Measurements from ENCODE around the gene LMX1A. TPM values are rescaled to one million over a fixed set of nuclear protein-coding genes. Genes with fewer than 3 reads are reported as not detected.

LMX1A gene
- total and polyA plus RNA-seq, 12 donors, result 0.08 TPM; not detected in 11

- Histone ChIP-seq H3K4me1 (replicated peaks in 1 of 2) (no peaks in the 10 kb centered on the region), H3K27me3 (no peaks in the 10 kb centered on the region), H3K4me3 (no peak overlapping the region), H3K9me3 (replicated peaks in 1 of 3) (no peaks in the 10 kb centered on the region), H3K27ac (no peak overlapping the region), H3K36me3 (replicated peaks in 1 of 2) (no peaks in the 10 kb centered on the region)
- intact Hi-C loops (cut with DNase I), result no loop called here
- DNase-seq, result no peak
- TF ChIP-seq CTCF (IDR thresholded peaks at IDR 0.05) (no peak), POLR2A (IDR thresholded peaks at IDR 0.05) (no peak)
- WGBS, 4 donors, result 73 to 77% (median 77%) methylated on average over 3 of the region's 3 CpGs
Measured at GRCh38 chr1:165169729-165170128, 186.8 kb downstream of the LMX1A start.

GRCh38 chr1:165169028-165169427, 187.5 kb downstream of the LMX1A start:
- intact Hi-C loops (cut with DNase I), result no loop called here
- Histone ChIP-seq H3K36me3 (replicated peaks in 1 of 2) (no peaks in the 10 kb centered on the region), H3K9me3 (replicated peaks in 1 of 3) (no peaks in the 10 kb centered on the region), H3K27me3 (no peaks in the 10 kb centered on the region), H3K4me1 (replicated peaks in 1 of 2) (no peaks in the 10 kb centered on the region), H3K27ac (no peak overlapping the region), H3K4me3 (no peak overlapping the region)
- TF ChIP-seq POLR2A (IDR thresholded peaks at IDR 0.05), result no peak
- TF ChIP-seq CTCF (IDR thresholded peaks at IDR 0.05), result no peak
- DNase-seq, result no peak
- 38 to 60% (median 38%) methylated on average over 1 of the region's 1 CpG for WGBS, 4 donors

DNA sequence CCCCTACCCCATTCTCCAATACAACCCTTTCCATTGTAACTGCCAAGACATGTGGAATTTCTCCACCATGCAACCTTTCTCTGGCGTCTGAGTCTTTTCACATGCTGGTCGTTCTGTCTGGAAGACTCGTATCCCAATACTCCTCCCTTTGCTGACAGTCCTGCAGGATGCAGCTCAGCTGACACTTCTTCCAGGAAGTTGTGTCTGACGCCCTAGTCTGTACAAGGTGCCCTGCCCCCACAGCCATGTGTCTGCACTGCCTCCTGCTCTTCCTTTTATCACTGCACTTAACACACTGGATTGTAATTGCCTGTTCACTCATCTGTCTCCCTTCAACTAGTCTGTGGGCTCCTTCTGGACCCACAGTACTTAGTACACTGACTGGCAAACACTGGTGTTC, 188.0 kb downstream of the LMX1A start:
- H3K9me3 ChIP-seq (replicated peaks in 1 of 3), result no peaks in the 10 kb centered on the region
- intact Hi-C loops (cut with DNase I), result no loop called here
- H3K27me3 ChIP-seq, result no peaks in the 10 kb centered on the region
- H3K27ac ChIP-seq, result no peak overlapping the region
- DNase-seq, result no peak
- H3K4me1 ChIP-seq (replicated peaks in 1 of 2), result no peaks in the 10 kb centered on the region
- no peak for TF ChIP-seq CTCF (IDR thresholded peaks at IDR 0.05)
- H3K36me3 ChIP-seq (replicated peaks in 1 of 2), result no peaks in the 10 kb centered on the region
- H3K4me3 ChIP-seq, result no peak overlapping the region
- WGBS, 4 donors, result 37 to 62% (median 44%) methylated on average over 4 of the region's 4 CpGs

- TF ChIP-seq POLR2A (IDR thresholded peaks at IDR 0.05), result no peak
- TF ChIP-seq CTCF (IDR thresholded peaks at IDR 0.05), result no peak
- no peak overlapping the region for H3K4me3 ChIP-seq
- H3K4me1 ChIP-seq (replicated peaks in 1 of 2), result no peaks in the 10 kb centered on the region
- H3K9me3 ChIP-seq (replicated peaks in 1 of 3), result no peaks in the 10 kb centered on the region
- no peak overlapping the region for H3K27ac ChIP-seq
- no peaks in the 10 kb centered on the region for H3K27me3 ChIP-seq
- 48 to 55% (median 51%) methylated on average over 11 of the region's 11 CpGs for WGBS, 4 donors
- intact Hi-C loops (cut with DNase I), result no loop called here
- DNase-seq, result peak in 3 of 7 donors; percentile 7 to 30 (median 22)
- no peaks in the 10 kb centered on the region for H3K36me3 ChIP-seq (replicated peaks in 1 of 2)
Measured at GRCh38 chr1:165162671-165163241, 193.8 kb downstream of the LMX1A start.

All from adrenal gland (tissue), 12 donors.